Measurements from ENCODE around the gene DCP1B. TPM values are rescaled to one million over a fixed set of nuclear protein-coding genes. Genes with fewer than 3 reads are reported as not detected.

The DCP1B gene
- total RNA-seq, 2 experiments from 2014 or later, result 14.2 to 15.2 TPM

DNA sequence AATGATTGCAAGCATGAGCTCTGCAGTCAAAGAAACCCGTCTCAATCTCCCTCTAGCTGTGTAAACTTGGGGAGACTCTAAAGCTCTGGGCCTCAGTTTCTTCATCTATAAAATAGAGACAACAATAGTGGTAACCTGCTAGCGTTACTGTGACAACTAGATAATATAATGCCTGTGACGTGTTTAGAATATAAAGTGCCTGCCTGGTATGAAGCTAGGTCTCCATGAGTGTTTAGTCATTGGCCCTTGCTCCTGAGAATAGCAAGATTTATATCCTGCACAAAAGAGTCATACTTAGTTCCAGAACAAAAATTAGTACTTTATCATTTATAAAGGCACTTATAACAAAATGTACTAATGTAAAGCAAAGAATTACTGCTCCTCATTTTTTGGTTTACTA, 8.8 kb upstream of the DCP1B start:
- DNase-seq (no peak), ATAC-seq (no peak)
- Mint-ChIP-seq H3K4me1 (peaks cover 11% of the 10 kb centered on the region), H3K27ac (no peak overlapping the region), H3K4me3 (no peak overlapping the region), H3K9me3 (ENCODE audit: low read depth) (no peaks in the 10 kb centered on the region), H3K36me3 (no peaks in the 10 kb centered on the region), H3K27me3 (peaks cover 4% of the 10 kb centered on the region)
- CTCF ChIA-PET, result interaction anchor here (1.0 to 1.2 kb wide), 2 partner anchors 14 to 223 kb away, joined by 3 read pairs; no protein-coding TSS in a partner anchor

GRCh38 chr12:2011643-2012607, 7.7 kb upstream of the DCP1B start:
- no peaks in the 10 kb centered on the region for H3K9me3 Mint-ChIP-seq (ENCODE audit: low read depth)
- no peaks in the 10 kb centered on the region for H3K36me3 Mint-ChIP-seq
- CTCF ChIA-PET, result interaction anchor here (1.0 kb wide), 1 partner anchor 13 kb away, joined by 3 read pairs; no protein-coding TSS in a partner anchor
- H3K4me3 Mint-ChIP-seq, result no peak overlapping the region
- no peak for DNase-seq
- no peak for ATAC-seq
- peaks cover 4% of the 10 kb centered on the region for H3K27me3 Mint-ChIP-seq
- H3K27ac Mint-ChIP-seq, result no peak overlapping the region
- H3K4me1 Mint-ChIP-seq, result peaks cover 1% of the 10 kb centered on the region

DNA sequence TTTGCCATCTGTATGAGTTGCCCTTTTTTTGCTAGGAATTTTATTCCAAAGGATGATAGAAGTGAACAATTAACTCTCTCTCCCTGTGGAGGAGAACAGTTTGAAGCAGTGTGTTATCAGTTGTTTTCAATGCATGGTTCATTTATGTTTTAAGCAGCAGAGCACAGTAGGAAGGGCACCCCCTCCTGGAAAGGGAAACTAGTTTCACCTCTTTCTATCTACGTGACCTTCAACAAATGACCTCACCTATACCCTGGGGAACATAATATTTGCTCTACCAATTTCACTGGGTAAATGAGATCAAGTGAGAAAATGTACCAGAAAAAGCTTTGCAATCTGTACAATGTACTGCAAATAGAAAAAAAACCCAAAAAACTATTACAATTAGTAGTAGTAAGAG, 5.4 kb upstream of the DCP1B start:
- CTCF ChIA-PET, result interaction anchor here (1.3 to 1.5 kb wide), 2 partner anchors 8 to 25 kb away, joined by 3 read pairs; no protein-coding TSS in a partner anchor
- ATAC-seq, result no peak
- peaks cover 7% of the 10 kb centered on the region for H3K4me1 Mint-ChIP-seq
- H3K27me3 Mint-ChIP-seq, result peaks cover 4% of the 10 kb centered on the region
- no peak overlapping the region for H3K4me3 Mint-ChIP-seq
- H3K27ac Mint-ChIP-seq, result no peak overlapping the region
- H3K9me3 Mint-ChIP-seq (ENCODE audit: low read depth), result no peaks in the 10 kb centered on the region
- DNase-seq, result no peak
- H3K36me3 Mint-ChIP-seq, result peaks cover 2% of the 10 kb centered on the region

GRCh38 chr12:2008677-2009076, 4.4 kb upstream of the DCP1B start:
- DNase-seq (no peak), ATAC-seq (no peak)
- CTCF ChIA-PET, result interaction anchor here (1.3 to 1.4 kb wide), 2 partner anchors 9 to 69 kb away, joined by 3 read pairs; no protein-coding TSS in a partner anchor
- Mint-ChIP-seq H3K4me3 (no peak overlapping the region), H3K4me1 (peaks cover 15% of the 10 kb centered on the region), H3K36me3 (peaks cover 7% of the 10 kb centered on the region), H3K27me3 (peaks cover 4% of the 10 kb centered on the region), H3K27ac (no peak overlapping the region), H3K9me3 (ENCODE audit: low read depth) (no peaks in the 10 kb centered on the region)

- Mint-ChIP-seq H3K27ac (peak overlapping the region; percentile 97), H3K9me3 (ENCODE audit: low read depth) (no peaks in the 10 kb centered on the region), H3K4me1 (peaks cover 33% of the 10 kb centered on the region), H3K4me3 (peak overlapping the region; percentile 99), H3K27me3 (no peaks in the 10 kb centered on the region), H3K36me3 (peaks cover 7% of the 10 kb centered on the region)
- CTCF ChIA-PET, result interaction anchor here (1.1 to 1.2 kb wide), 2 partner anchors 9 to 31 kb away, joined by 5 read pairs; no protein-coding TSS in a partner anchor
- DNase-seq (no peak), ATAC-seq (no peak)
Observed at GRCh38 chr12:2003676-2004112, 563 bp downstream of the DCP1B start.

GRCh38 chr12:1995205-1995896, 8.9 kb downstream of the DCP1B start:
- ATAC-seq (peak; percentile 60), DNase-seq (peak; percentile 52)
- Mint-ChIP-seq H3K4me1 (peaks cover 45% of the 10 kb centered on the region), H3K27me3 (no peaks in the 10 kb centered on the region), H3K4me3 (no peak overlapping the region), H3K9me3 (ENCODE audit: low read depth) (no peaks in the 10 kb centered on the region), H3K27ac (peak overlapping the region; percentile 61), H3K36me3 (peaks cover 38% of the 10 kb centered on the region)
- CTCF ChIA-PET, result interaction anchor here (1.3 kb wide), 1 partner anchor 9 kb away, joined by 5 read pairs; the partner anchor contains the start of gene DCP1B

- ATAC-seq (no peak), DNase-seq (no peak)
- Mint-ChIP-seq H3K27me3 (no peaks in the 10 kb centered on the region), H3K4me1 (peaks cover 45% of the 10 kb centered on the region), H3K9me3 (ENCODE audit: low read depth) (no peaks in the 10 kb centered on the region), H3K27ac (peak overlapping the region; percentile 76), H3K4me3 (no peak overlapping the region), H3K36me3 (peaks cover 42% of the 10 kb centered on the region)
- CTCF ChIA-PET, result interaction anchor here (0.7 to 1.6 kb wide), 3 partner anchors 10 to 1765 kb away, joined by 3 to 5 read pairs (median 5); partner anchors contain the start of gene DCP1B
Observed at GRCh38 chr12:1994429-1995143, 9.7 kb downstream of the DCP1B start.

- ATAC-seq (peak; percentile 76), DNase-seq (peak; percentile 61)
- Mint-ChIP-seq H3K27me3 (no peaks in the 10 kb centered on the region), H3K27ac (peak overlapping the region; percentile 76), H3K4me1 (peaks cover 44% of the 10 kb centered on the region), H3K9me3 (ENCODE audit: low read depth) (no peaks in the 10 kb centered on the region), H3K4me3 (no peak overlapping the region), H3K36me3 (peaks cover 45% of the 10 kb centered on the region)
- CTCF ChIA-PET, result interaction anchor here (1.3 to 1.6 kb wide), 2 partner anchors 10 to 41 kb away, joined by 5 read pairs; partner anchors contain the start of gene DCP1B
Observed at GRCh38 chr12:1993871-1994371, 10.3 kb downstream of the DCP1B start.

DNA sequence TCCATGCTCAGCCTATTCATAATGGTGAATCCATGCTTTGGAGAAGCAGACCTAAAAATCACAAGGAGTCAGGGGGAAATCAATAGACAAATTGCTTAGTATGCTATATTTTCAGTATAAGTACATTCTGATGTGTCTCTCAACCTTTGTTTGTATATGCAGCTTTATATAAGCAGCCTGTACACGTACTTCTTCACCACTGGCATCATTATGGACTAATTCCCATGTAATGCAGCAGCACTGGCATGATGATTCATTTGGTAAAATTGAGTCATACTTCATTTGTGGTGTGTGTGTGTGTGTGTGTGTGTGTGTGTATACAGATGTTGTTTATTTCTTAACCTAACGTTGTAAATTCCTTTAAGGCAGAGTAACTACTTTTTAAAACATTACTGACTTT, 10.9 kb downstream of the DCP1B start:
- no peak overlapping the region for H3K4me3 Mint-ChIP-seq
- DNase-seq (no peak), ATAC-seq (peak; percentile 43)
- H3K27ac Mint-ChIP-seq, result peak overlapping the region; percentile 61
- no peaks in the 10 kb centered on the region for H3K9me3 Mint-ChIP-seq (ENCODE audit: low read depth)
- H3K4me1 Mint-ChIP-seq, result peaks cover 42% of the 10 kb centered on the region
- H3K27me3 Mint-ChIP-seq, result no peaks in the 10 kb centered on the region
- CTCF ChIA-PET, result interaction anchor here (1.6 kb wide), 1 partner anchor 41 kb away, joined by 5 read pairs; no protein-coding TSS in a partner anchor
- H3K36me3 Mint-ChIP-seq, result peaks cover 50% of the 10 kb centered on the region

DNA sequence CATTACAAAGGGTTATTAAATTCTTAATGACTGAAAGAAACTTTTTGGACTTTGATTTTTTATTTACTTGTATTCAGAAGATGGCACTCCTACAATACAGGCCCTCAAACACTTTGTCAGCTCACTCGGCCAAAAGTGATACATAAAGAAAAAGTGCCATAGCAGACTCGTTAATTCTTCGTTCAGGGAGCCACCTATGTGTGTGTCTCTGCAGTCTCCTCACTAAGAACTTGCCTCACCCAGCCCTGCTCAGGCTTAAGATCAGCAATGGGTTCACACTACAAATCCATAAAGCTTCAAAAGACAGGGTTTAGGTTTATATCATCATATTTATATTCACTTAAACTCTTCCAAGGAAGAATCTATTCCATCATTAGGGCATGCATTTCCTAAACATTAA, 11.5 kb downstream of the DCP1B start:
- Mint-ChIP-seq H3K9me3 (ENCODE audit: low read depth) (no peaks in the 10 kb centered on the region), H3K4me3 (no peak overlapping the region), H3K36me3 (peaks cover 55% of the 10 kb centered on the region), H3K27ac (no peak overlapping the region), H3K4me1 (peaks cover 40% of the 10 kb centered on the region), H3K27me3 (no peaks in the 10 kb centered on the region)
- CTCF ChIA-PET, result interaction anchor here (1.2 to 1.6 kb wide), 2 partner anchors 19 to 42 kb away, joined by 3 to 5 read pairs; no protein-coding TSS in a partner anchor
- DNase-seq (no peak), ATAC-seq (no peak)

DNA sequence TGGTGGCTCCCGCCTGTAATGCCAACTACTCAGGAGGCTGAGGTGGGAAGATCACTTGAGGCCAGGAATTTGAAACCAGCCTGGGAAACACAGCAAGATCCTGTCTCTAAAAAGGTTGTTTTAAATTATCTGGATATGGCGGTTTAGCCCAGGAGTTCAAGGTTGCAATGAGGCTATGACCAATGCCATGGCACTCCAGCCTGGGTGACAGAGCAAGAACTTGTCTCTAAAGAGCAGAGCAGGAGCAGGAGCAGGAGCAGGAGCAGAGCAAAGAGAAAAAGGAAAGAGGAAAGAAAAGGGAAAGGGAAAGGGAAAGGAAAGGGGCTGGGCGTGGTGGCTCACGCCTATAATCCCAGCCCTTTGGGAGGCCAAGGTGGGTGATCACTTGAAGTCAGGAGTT, 15.1 kb downstream of the DCP1B start:
- CTCF ChIA-PET, result no interaction called here
- H3K4me1 Mint-ChIP-seq, result peaks cover 12% of the 10 kb centered on the region
- ATAC-seq, result no peak

DNA sequence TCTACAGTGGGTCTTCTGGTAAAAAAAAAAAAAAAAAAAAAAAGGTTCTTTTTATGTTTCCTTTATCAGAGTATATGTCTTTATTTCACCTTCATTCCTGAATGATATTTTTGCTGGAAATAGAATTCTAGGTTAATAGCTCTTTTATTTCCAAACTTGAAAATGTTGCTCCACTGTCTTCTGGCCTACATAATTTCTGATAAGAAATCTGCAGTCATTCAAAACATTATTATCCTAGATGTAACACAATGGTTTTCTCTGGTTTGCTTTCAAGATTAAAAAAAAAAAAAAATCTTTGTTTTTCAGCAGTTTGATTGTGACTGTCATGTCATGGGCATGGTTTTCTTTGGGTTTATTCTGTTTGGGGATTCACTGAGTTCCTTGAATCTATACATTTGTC, 19.5 kb downstream of the DCP1B start:
- Mint-ChIP-seq H3K27me3 (no peaks in the 10 kb centered on the region), H3K27ac (no peak overlapping the region), H3K36me3 (peaks cover 62% of the 10 kb centered on the region), H3K4me3 (no peak overlapping the region), H3K4me1 (no peaks in the 10 kb centered on the region), H3K9me3 (ENCODE audit: low read depth) (peaks cover 14% of the 10 kb centered on the region)
- no peak for ATAC-seq
- CTCF ChIA-PET, result interaction anchor here (0.7 kb wide), 1 partner anchor 45 kb away, joined by 5 read pairs; no protein-coding TSS in a partner anchor
- DNase-seq, result no peak

More for the DNA sequence above, 15.1 kb downstream of the DCP1B start:
- Mint-ChIP-seq H3K9me3 (ENCODE audit: low read depth) (peaks cover 14% of the 10 kb centered on the region), H3K27ac (no peak overlapping the region), H3K4me3 (no peak overlapping the region), H3K36me3 (peaks cover 67% of the 10 kb centered on the region), H3K27me3 (no peaks in the 10 kb centered on the region)
- DNase-seq, result no peak

All from activated CD8-positive, alpha-beta memory T cell treated with anti-CD3 and anti-CD28 coated beads, Interleukin-2, amount 10 ng/mL, durations not matched to agents 7 days and 5 days (primary cell).